Measurements from ENCODE around the gene APLNR. TPM values are rescaled to one million over a fixed set of nuclear protein-coding genes. Genes with fewer than 3 reads are reported as not detected.

APLNR gene
- total RNA-seq, 1 experiment from 2014 or later = 0.39 TPM

GRCh38 chr11:57202281-57202680 is 34.8 kb downstream of the APLNR start:
- Histone ChIP-seq H3K27ac (ENCODE audit: insufficient read length, low read depth, low read length) (no peak overlapping the region), H2BK20ac (ENCODE audit: low read depth, low read length, poor library complexity, severe bottlenecking) (no peak overlapping the region), H2BK12ac (ENCODE audit: insufficient read length, low read depth, low read length) (no peak overlapping the region), H2AFZ (ENCODE audit: low read length) (no peak overlapping the region), H3K56ac (ENCODE audit: insufficient read length, low read depth, low read length) (no peak overlapping the region), H2BK120ac (ENCODE audit: low read depth, low read length, poor library complexity, severe bottlenecking) (no peak overlapping the region), H3K4me1 (ENCODE audit: insufficient read depth, low read length) (peaks cover 12% of the 10 kb centered on the region; the same call in 1 of the 2 replicates), H3K4me2 (ENCODE audit: insufficient read depth, insufficient read length, low read length) (no peak overlapping the region), H3K27me3 (ENCODE audit: insufficient read depth, low read length) (no peaks in the 10 kb centered on the region; the same call in 1 of the 2 replicates), H3K79me2 (ENCODE audit: insufficient read depth, low read length) (no peaks in the 10 kb centered on the region), H3K14ac (ENCODE audit: insufficient read depth, low read length) (no peak overlapping the region), H3K79me1 (ENCODE audit: insufficient read depth, low read depth, low read length, poor library complexity, severe bottlenecking) (no peaks in the 10 kb centered on the region), H2BK5ac (ENCODE audit: insufficient read length, low read length) (no peak overlapping the region), H3K18ac (ENCODE audit: insufficient read length, low read depth, low read length) (no peak overlapping the region), H4K91ac (ENCODE audit: insufficient read length, low read depth, low read length) (no peak overlapping the region), H3K23me2 (ENCODE audit: insufficient read length, low read depth, low read length, poor library complexity, severe bottlenecking) (peaks cover 2% of the 10 kb centered on the region), H4K20me1 (ENCODE audit: control insufficient read depth, insufficient read depth, insufficient read length) (no peaks in the 10 kb centered on the region), H3K4ac (ENCODE audit: low read depth, low read length) (no peak overlapping the region), H2AK5ac (ENCODE audit: insufficient read length, low read length) (no peak overlapping the region), H3K9me3 (ENCODE audit: control insufficient read depth, low read depth, low read length) (no peaks in the 10 kb centered on the region), H2BK15ac (ENCODE audit: low read depth, low read length) (no peak overlapping the region), H3K9ac (ENCODE audit: extremely low read depth, insufficient read length, low read length) (no peak overlapping the region), H3T11ph (ENCODE audit: low read length) (no peak overlapping the region), H4K5ac (ENCODE audit: insufficient read length, low read depth, low read length) (no peak overlapping the region), H3K23ac (ENCODE audit: insufficient read length, low read depth, low read length) (no peak overlapping the region), H4K8ac (replicated peaks; ENCODE audit: insufficient read length, low read depth, low read length) (no peak overlapping the region)
- Mint-ChIP-seq H3K27ac (peak overlapping the region in 1 of 3 experiments; percentile 42; a peak in 1 of 7 replicates), H3K9me3 (no peaks in the 10 kb centered on the region; a peak in 1 of 5 replicates), H3K4me1 (peaks cover 31 to 34% of the 10 kb centered on the region in 2 experiments), H3K27me3 (ENCODE audit: low read depth) (no peaks in the 10 kb centered on the region), H3K36me3 (ENCODE audit: insufficient read depth in 1 of 3, low read depth in 3 of 3) (peaks cover 0 to 2% (median 0%) of the 10 kb centered on the region in 3 experiments; a peak in 1 of 7 replicates), H3K4me3 (no peak overlapping the region)
- TF ChIP-seq, protein P1, sequence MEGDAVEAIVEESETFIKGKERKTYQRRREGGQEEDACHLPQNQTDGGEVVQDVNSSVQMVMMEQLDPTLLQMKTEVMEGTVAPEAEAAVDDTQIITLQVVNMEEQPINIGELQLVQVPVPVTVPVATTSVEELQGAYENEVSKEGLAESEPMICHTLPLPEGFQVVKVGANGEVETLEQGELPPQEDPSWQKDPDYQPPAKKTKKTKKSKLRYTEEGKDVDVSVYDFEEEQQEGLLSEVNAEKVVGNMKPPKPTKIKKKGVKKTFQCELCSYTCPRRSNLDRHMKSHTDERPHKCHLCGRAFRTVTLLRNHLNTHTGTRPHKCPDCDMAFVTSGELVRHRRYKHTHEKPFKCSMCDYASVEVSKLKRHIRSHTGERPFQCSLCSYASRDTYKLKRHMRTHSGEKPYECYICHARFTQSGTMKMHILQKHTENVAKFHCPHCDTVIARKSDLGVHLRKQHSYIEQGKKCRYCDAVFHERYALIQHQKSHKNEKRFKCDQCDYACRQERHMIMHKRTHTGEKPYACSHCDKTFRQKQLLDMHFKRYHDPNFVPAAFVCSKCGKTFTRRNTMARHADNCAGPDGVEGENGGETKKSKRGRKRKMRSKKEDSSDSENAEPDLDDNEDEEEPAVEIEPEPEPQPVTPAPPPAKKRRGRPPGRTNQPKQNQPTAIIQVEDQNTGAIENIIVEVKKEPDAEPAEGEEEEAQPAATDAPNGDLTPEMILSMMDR (conservative IDR thresholded peaks at IDR 0.05) = no peak
- DNase-seq = no peak
- WGBS (ENCODE audit: extremely low coverage, insufficient read length, low lambda C conversion rate) = no CpG with 5 or more reads among the region's 10 CpGs
